Caco-2 (cell line): Measurements from ENCODE around the gene SARS2. TPM values are rescaled to one million over a fixed set of nuclear protein-coding genes. Genes with fewer than 3 reads are reported as not detected.

ENCODE experiments used
- BruUV-seq: library from RNA; stranded (reverse); fragments of 400-500 nt; replicated peaks from 2 replicates; lab custom pipeline; 2021; lab: Mats Ljungman, UMichigan
- CTCF ChIA-PET: fragments of 300-600 bp; sonication (Branson Sonifier 250); formaldehyde crosslinking; loops from one replicate; lab custom pipeline; 2022; ENCODE audit warnings: antibody characterized with exemption; lab: Charles Lee
- POLR2A ChIA-PET: fragments of 300-600 bp; sonication (Branson Sonifier 250); formaldehyde crosslinking; loops from one replicate; lab custom pipeline; 2022; ENCODE audit warnings: antibody characterized with exemption; lab: Charles Lee
- DNase-seq, 2 experiments: peaks; one replicate each; pipeline versions ENCODE4 v3.0.0 to v3.0.0-alpha.2; 2020 to 2022
- H3K27me3 ChIP-seq: replicated peaks from 2 replicates; pipeline ENCODE4 v1.6.0; 2011; ENCODE audit warnings: low read length; ENCODE audit not compliant: control insufficient read depth, insufficient read depth
- H3K36me3 ChIP-seq: 2 replicates; pipeline ENCODE4 v1.5.1; 2011; ENCODE audit warnings: low read length; ENCODE audit not compliant: control insufficient read depth, insufficient read depth
- H3K4me1 ChIP-seq: fragments of 250-450 bp; sonication (Bioruptor Pico); 2 replicates; pipeline ENCODE4 v1.5.1; 2020; ENCODE audit warnings: mild to moderate bottlenecking
- H3K4me3 ChIP-seq: 2 replicates; pipeline ENCODE4 v1.5.1; 2011; ENCODE audit warnings: low read depth, mild to moderate bottlenecking, control low read depth, low read length
- H3K9me3 ChIP-seq: fragments of 250-450 bp; sonication (Bioruptor Pico); 2 replicates; pipeline ENCODE4 v1.5.1; 2020; ENCODE audit warnings: mild to moderate bottlenecking, moderate library complexity
- H3K27ac Mint-ChIP-seq: one replicate; pipeline ENCODE4 v1.8.0; 2022; ENCODE audit warnings: mixed read lengths; ENCODE audit not compliant: unreplicated experiment
- H3K27me3 Mint-ChIP-seq: one replicate; pipeline ENCODE4 v1.8.0; 2022; ENCODE audit warnings: mixed read lengths; ENCODE audit not compliant: insufficient read depth, unreplicated experiment
- H3K36me3 Mint-ChIP-seq: one replicate; pipeline ENCODE4 v1.8.0; 2022; ENCODE audit warnings: mild to moderate bottlenecking, mixed read lengths; ENCODE audit not compliant: insufficient read depth, unreplicated experiment
- H3K4me1 Mint-ChIP-seq: one replicate; pipeline ENCODE4 v1.8.0; 2022; ENCODE audit warnings: low read depth, mixed read lengths; ENCODE audit not compliant: unreplicated experiment
- H3K4me3 Mint-ChIP-seq: one replicate; pipeline ENCODE4 v1.8.0; 2022; ENCODE audit warnings: mild to moderate bottlenecking, moderate library complexity, mixed read lengths; ENCODE audit not compliant: unreplicated experiment
- H3K9me3 Mint-ChIP-seq: one replicate; pipeline ENCODE4 v1.8.0; 2022; ENCODE audit warnings: mixed read lengths; ENCODE audit not compliant: unreplicated experiment
- CTCF ChIP-seq, 2 experiments: fragments of 200-600 bp in 1 of 2; IDR thresholded peaks; 1 replicate in 1 of 2; 2 replicates in 1 of 2; pipeline versions ENCODE4 v1.5.1 to v1.8.0; 2011 to 2022; ENCODE audit warnings: antibody characterized with exemption in 1 of 2, control low read depth in 1 of 2, inconsistent platforms in 1 of 2, low read depth in 1 of 2, low read length in 1 of 2, mild to moderate bottlenecking in 1 of 2, moderate library complexity in 1 of 2; ENCODE audit not compliant: insufficient read depth in 1 of 2, severe bottlenecking in 1 of 2, unreplicated experiment in 1 of 2
- intact Hi-C: fragments of 100-400 bp; cut with micrococcal nuclease; formaldehyde crosslinking; loops from one replicate; pipeline ENCODE4 v1.10.0; 2022; ENCODE audit not compliant: unreplicated experiment
- total RNA-seq: library from RNA; stranded (reverse); gene quantifications from 2 replicates; pipeline ENCODE4 v1.2.3, GENCODE V29; 2022

The SARS2 gene
- total RNA-seq, 1 experiment from 2014 or later: 66.6 TPM

GRCh38 chr19:38869836-38870607, 60.5 kb downstream of the SARS2 start:
- H3K27ac Mint-ChIP-seq: no peak overlapping the region
- Histone ChIP-seq H3K27me3 (no peaks in the 10 kb centered on the region), H3K4me3 (no peak overlapping the region), H3K4me1 (no peaks in the 10 kb centered on the region), H3K9me3 (no peaks in the 10 kb centered on the region), H3K36me3 (no peaks in the 10 kb centered on the region)
- BruUV-seq: no TSS peak
- intact Hi-C loops: no loop called here
- CTCF ChIA-PET: no interaction called here
- H3K9me3 Mint-ChIP-seq: no peaks in the 10 kb centered on the region
- POLR2A ChIA-PET: interaction anchor here (0.6 kb wide), 1 partner anchor 161 kb away, joined by 4 read pairs; no protein-coding TSS in a partner anchor
- no peak for TF ChIP-seq CTCF (IDR thresholded peaks at IDR 0.05; ENCODE audit: insufficient read depth in 1 of 2, low read depth in 1 of 2, low read length in 1 of 2, severe bottlenecking in 1 of 2, unreplicated experiment in 1 of 2)
- no peak for DNase-seq
- no peaks in the 10 kb centered on the region for H3K4me1 Mint-ChIP-seq
- no peaks in the 10 kb centered on the region for H3K27me3 Mint-ChIP-seq
- H3K4me3 Mint-ChIP-seq: no peak overlapping the region
- no peaks in the 10 kb centered on the region for H3K36me3 Mint-ChIP-seq

DNA sequence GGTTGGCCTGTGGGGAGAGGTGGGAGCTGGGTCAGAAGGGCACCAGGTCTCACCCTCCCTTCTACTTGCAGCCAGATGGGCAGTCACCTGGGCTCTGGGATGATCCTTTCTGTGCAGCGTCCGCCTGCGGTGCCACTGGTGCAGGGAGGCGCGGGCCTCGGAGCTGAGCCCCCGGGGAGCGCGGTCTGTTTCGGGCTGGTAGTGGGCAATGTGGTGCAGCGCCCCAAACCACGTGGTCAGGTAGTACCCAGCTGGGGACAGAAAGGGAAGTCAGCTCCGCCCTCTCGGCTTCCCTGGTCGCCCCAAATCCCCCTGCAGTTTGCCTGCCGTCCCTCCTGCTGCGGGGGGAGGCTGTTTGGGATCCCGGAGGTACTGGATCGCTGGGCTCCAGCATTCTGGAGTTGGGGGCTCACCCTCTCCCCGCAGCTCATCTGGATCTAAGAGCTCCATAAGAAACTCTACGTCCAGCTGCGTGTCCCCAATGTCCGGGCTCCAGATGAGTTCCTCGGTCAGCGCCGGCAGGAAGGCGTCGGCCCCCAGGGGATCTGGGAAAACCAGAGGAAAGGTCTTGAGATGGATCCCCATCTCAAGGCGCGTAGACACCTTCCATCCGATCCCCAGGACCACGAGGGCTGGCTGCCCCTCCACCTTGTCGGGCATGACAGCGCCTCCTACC, 61.3 kb downstream of the SARS2 start:
- no peak overlapping the region for H3K4me3 Mint-ChIP-seq
- no peaks in the 10 kb centered on the region for H3K4me1 Mint-ChIP-seq
- POLR2A ChIA-PET: no interaction called here
- H3K36me3 Mint-ChIP-seq: no peaks in the 10 kb centered on the region
- CTCF ChIA-PET: no interaction called here
- Histone ChIP-seq H3K27me3 (no peaks in the 10 kb centered on the region), H3K4me3 (no peak overlapping the region), H3K4me1 (no peaks in the 10 kb centered on the region), H3K36me3 (no peaks in the 10 kb centered on the region), H3K9me3 (no peaks in the 10 kb centered on the region)
- BruUV-seq: no TSS peak
- no peak overlapping the region for H3K27ac Mint-ChIP-seq
- no peak for TF ChIP-seq CTCF (IDR thresholded peaks at IDR 0.05; ENCODE audit: insufficient read depth in 1 of 2, low read depth in 1 of 2, low read length in 1 of 2, severe bottlenecking in 1 of 2, unreplicated experiment in 1 of 2)
- H3K9me3 Mint-ChIP-seq: no peaks in the 10 kb centered on the region
- DNase-seq: no peak
- intact Hi-C loops: no loop called here
- no peaks in the 10 kb centered on the region for H3K27me3 Mint-ChIP-seq

- Histone ChIP-seq H3K36me3 (no peaks in the 10 kb centered on the region), H3K9me3 (no peaks in the 10 kb centered on the region), H3K4me3 (no peak overlapping the region), H3K27me3 (no peaks in the 10 kb centered on the region), H3K4me1 (no peaks in the 10 kb centered on the region)
- ChIA-PET POLR2A (no interaction called here), CTCF (no interaction called here)
- no peak for DNase-seq
- no TSS peak for BruUV-seq
- Mint-ChIP-seq H3K27me3 (no peaks in the 10 kb centered on the region), H3K4me3 (no peak overlapping the region), H3K4me1 (no peaks in the 10 kb centered on the region), H3K27ac (no peak overlapping the region), H3K9me3 (no peaks in the 10 kb centered on the region), H3K36me3 (no peaks in the 10 kb centered on the region)
- intact Hi-C loops: no loop called here
- no peak for TF ChIP-seq CTCF (IDR thresholded peaks at IDR 0.05; ENCODE audit: insufficient read depth in 1 of 2, low read depth in 1 of 2, low read length in 1 of 2, severe bottlenecking in 1 of 2, unreplicated experiment in 1 of 2)
Measured at GRCh38 chr19:38868551-38868950, 62.0 kb downstream of the SARS2 start.
